Left lobe of liver (tissue), 2 donors: ENCODE data around the gene THBS4. TPM values are rescaled to one million over a fixed set of nuclear protein-coding genes. Genes with fewer than 3 reads are reported as not detected.

Experiments
- ATAC-seq: fragments of 200-7000 bp; cut with Tn5 transposase; one replicate; pipeline ENCODE4 v1.9.1; 2020; ENCODE audit warnings: mild to moderate bottlenecking, moderate library complexity
- DNase-seq: peaks from one replicate; pipeline ENCODE4 v3.0.0-alpha.2; 2020; ENCODE audit warnings: low spot score
- total RNA-seq: library from RNA; stranded (reverse); gene quantifications from one replicate; pipeline ENCODE4 v1.2.1, GENCODE V29; 2021
- donor health status: DM: no; HTN: no; CAD: no; lungs with moderate emphysema.
- donor health status: DM: no; HTN: yes; CAD: no.

The THBS4 gene
- total RNA-seq, 1 donor from 2014 or later = 0.23 TPM

DNA sequence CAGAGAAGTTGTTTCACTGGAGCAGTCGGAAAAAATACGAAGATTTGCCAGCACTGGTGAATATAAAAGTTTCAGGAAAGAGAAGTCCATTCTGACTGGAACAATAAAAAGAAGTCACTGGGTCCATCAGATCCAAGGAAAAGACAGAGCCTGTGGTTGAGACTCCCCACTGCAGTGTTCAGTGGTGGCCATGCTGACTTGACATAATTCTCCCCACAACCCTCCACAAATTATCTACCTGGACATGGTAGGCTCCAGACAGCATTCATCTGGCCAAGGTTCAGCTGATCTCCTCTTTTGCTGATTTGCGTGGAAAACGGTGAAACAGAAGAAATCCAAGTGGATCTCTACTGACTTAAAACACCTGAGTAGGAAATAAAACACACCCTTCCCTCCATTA lies 8.0 kb downstream of the THBS4 start:
- no peak for ATAC-seq
- DNase-seq = no peak

- ATAC-seq (no peak), DNase-seq (no peak)
Measured at GRCh38 chr5:80048084-80048780, 13.1 kb downstream of the THBS4 start.

- no peak for ATAC-seq
- DNase-seq = no peak
Measured at GRCh38 chr5:80052464-80052863, 17.3 kb downstream of the THBS4 start.

DNA sequence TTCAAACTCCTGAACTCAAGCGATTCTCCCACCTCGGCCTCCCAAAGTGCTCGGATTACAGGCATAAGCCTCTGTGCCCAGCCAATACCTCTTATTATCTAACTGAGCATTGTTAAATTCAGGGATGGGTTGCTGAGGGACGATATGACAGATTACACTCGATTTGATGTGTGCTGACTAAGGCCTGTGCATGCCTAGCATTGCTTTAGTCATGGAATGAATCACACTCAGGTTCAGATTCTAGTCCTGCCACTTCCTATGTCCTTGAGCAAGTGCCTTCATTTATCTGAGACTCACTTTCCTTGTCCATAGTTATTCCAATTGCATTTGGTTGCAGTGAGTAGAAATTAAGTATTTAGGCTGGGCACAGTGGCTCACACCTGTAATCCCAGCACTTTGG lies 19.5 kb downstream of the THBS4 start:
- no peak for DNase-seq
- ATAC-seq = no peak

DNA sequence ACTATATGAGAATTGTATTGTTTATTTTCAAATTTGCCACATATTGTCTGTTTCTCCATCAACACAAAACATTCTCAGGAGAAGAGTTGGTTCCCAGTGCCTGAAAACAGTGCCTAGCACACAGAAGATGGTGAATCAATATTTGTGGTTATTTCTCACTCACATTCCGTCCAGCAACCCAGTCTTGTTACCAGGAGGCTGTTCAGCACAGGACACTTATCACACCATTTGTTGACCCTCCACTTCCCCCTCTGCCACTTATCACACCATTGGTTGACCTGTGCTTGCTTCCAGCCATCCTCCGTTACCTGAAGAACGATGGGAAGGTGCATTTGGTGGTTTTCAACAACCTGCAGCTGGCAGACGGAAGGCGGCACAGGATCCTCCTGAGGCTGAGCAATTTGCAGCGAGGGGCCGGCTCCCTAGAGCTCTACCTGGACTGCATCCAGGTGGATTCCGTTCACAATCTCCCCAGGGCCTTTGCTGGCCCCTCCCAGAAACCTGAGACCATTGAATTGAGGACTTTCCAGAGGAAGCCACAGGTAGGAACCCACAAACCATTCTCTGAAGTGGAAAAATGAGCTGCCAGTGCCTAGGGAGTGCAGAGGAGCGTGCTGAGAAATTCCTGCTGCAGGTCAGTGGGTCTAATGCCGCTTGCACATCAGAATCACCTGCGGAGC lies 20.5 kb downstream of the THBS4 start:
- DNase-seq (no peak), ATAC-seq (no peak)

GRCh38 chr5:80057099-80057498 lies 22.0 kb downstream of the THBS4 start:
- DNase-seq = no peak
- ATAC-seq = no peak

- ATAC-seq = no peak
Measured at GRCh38 chr5:80057921-80058320, 22.8 kb downstream of the THBS4 start.

GRCh38 chr5:80059354-80059980 lies 24.3 kb downstream of the THBS4 start:
- no peak for ATAC-seq
- no peak for DNase-seq

More at GRCh38 chr5:80057921-80058320, 22.8 kb downstream of the THBS4 start:
- no peak for DNase-seq

DNA sequence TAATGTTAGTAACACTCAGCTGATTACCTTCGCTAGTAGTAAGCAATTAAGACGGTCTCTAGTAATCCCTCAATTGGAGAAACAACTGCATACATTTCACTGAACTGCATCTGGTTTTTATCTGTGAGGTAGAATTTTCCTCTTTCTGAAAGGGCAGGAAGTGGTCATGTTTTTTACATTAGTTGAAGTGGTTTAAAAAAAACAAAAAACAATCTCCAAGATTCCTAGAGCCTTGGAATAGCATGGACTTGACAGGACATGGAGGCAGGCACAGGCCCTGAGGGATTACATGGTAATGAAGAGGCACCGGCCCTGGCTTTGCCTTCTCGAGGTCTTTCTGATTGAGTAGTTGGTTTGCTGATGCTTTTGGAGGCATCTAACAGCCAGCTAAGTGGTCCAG lies 25.8 kb downstream of the THBS4 start:
- DNase-seq (no peak), ATAC-seq (no peak)

DNA sequence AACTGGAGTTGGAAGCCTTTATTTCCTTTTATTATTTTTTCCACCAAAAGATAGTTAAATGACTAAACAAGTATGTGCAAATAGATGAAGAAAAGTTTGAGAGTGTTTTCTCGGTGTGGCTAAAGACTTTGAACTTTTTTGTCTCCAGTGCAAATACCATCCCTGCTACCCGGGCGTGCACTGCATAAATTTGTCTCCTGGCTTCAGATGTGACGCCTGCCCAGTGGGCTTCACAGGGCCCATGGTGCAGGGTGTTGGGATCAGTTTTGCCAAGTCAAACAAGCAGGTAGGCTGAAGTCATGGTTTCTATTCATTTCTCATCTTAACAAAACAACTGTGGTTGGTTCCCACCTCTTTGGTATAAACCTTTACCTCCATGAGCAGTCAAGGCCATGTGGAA lies 26.4 kb downstream of the THBS4 start:
- ATAC-seq = no peak
- no peak for DNase-seq

DNA sequence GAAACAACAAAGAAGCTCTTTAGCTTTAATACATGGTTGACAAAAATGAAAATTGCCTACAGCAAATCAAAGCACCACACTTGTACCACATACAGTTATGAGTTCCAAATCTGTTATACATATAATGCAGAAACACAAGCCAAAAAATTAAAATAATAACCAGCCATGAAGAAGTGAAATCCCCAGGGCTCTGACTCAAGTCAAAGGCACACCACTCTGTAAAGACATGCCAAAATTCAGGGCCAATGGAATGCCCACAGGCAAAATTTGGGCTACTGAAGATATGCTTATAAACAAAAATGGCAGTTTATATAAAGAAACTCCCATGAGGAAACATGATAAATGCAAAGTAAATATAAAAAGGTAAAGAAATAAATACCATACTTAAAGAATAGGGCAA lies 29.0 kb downstream of the THBS4 start:
- ATAC-seq (no peak), DNase-seq (no peak)

GRCh38 chr5:80067016-80067415 lies 31.9 kb downstream of the THBS4 start:
- ATAC-seq (no peak), DNase-seq (no peak)

- no peak for ATAC-seq
- no peak for DNase-seq
Measured at GRCh38 chr5:80067531-80068245, 32.5 kb downstream of the THBS4 start.

- no peak for ATAC-seq
Measured at GRCh38 chr5:80068246-80068636, 33.1 kb downstream of the THBS4 start.

GRCh38 chr5:80068775-80069174 lies 33.6 kb downstream of the THBS4 start:
- DNase-seq (no peak), ATAC-seq (no peak)

More at GRCh38 chr5:80068246-80068636, 33.1 kb downstream of the THBS4 start:
- no peak for DNase-seq

GRCh38 chr5:80069251-80069800 lies 34.2 kb downstream of the THBS4 start:
- ATAC-seq (no peak), DNase-seq (no peak)

GRCh38 chr5:80069918-80070318 lies 34.8 kb downstream of the THBS4 start:
- peak; percentile 27 for ATAC-seq
- DNase-seq = no peak

- ATAC-seq = no peak
- DNase-seq = no peak
Measured at GRCh38 chr5:80070338-80071056, 35.3 kb downstream of the THBS4 start.

- no peak for ATAC-seq
- DNase-seq = no peak
Measured at GRCh38 chr5:80071510-80072021, 36.4 kb downstream of the THBS4 start.
